H1 (cell line): ENCODE results near the gene ADTRP. TPM values are rescaled to one million over a fixed set of nuclear protein-coding genes. Genes with fewer than 3 reads are reported as not detected.

ENCODE experiments used
- BACH1 ChIP-seq: IDR thresholded peaks from 2 replicates; pipeline ENCODE4 v1.6.1; 2012; ENCODE audit warnings: low read length, improper control_type of control experiment
- CBX5 ChIP-seq: fragments of 300-800, 300-1000 bp; sonication (generic); IDR thresholded peaks from 2 replicates; pipeline ENCODE4 v1.7.1; 2016; ENCODE audit warnings: antibody characterized with exemption, low read length, low read depth
- CHD2 ChIP-seq: IDR thresholded peaks from 2 replicates; pipeline ENCODE4 v1.6.1; 2012; ENCODE audit warnings: low read length, improper control_type of control experiment
- FOSL1 ChIP-seq: IDR thresholded peaks from 2 replicates; pipeline ENCODE4 v1.6.1; 2011; ENCODE audit warnings: mild to moderate bottlenecking, low read depth, low read length, moderate library complexity; ENCODE audit not compliant: insufficient read depth
- GABPA ChIP-seq: IDR thresholded peaks from 2 replicates; pipeline ENCODE4 v1.6.1; 2011; ENCODE audit warnings: mild to moderate bottlenecking, low read length, moderate library complexity, borderline replicate concordance; ENCODE audit not compliant: insufficient read depth
- PHF8 ChIP-seq: fragments of 200-600 bp; sonication (generic); conservative IDR thresholded peaks from 2 replicates; pipeline ENCODE4 v1.7.1; 2012; ENCODE audit warnings: low read depth, mild to moderate bottlenecking, inconsistent platforms, low read length, moderate library complexity
- RNF2 ChIP-seq: fragments of 200-900, 300-1000 bp; sonication (generic); IDR thresholded peaks from 2 replicates; pipeline ENCODE4 v1.7.1; 2016; ENCODE audit warnings: borderline replicate concordance, low read depth, mild to moderate bottlenecking, antibody characterized with exemption, low read length; ENCODE audit not compliant: poor library complexity, severe bottlenecking; ENCODE audit errors: missing control alignments
- SP2 ChIP-seq: IDR thresholded peaks from 2 replicates; pipeline ENCODE4 v1.6.1; 2012; ENCODE audit warnings: mild to moderate bottlenecking, low read length, inconsistent platforms
- TAF7 ChIP-seq: optimal IDR thresholded peaks from 2 replicates; pipeline ENCODE3; 2011; ENCODE audit warnings: low read depth, mild to moderate bottlenecking, inconsistent platforms, low read length, moderate library complexity, borderline replicate concordance
- polyA plus RNA-seq, 7 experiments: library from polyadenylated mRNA; depleted of rRNA in 3 of 7; stranded (reverse) in 5 of 7; unstranded in 2 of 7; fragments of >200 nt in 5 of 7; fragments of 200-250 nt in 2 of 7; gene quantifications; 1 replicate in 5 of 7; 2 replicates in 1 of 7; 4 replicates in 1 of 7; pipeline versions ENCODE4 v1.2.1 to v1.2.3, GENCODE V29; 2011 to 2013; ENCODE audit warnings: missing spikeins in 2 of 7, mixed read lengths in 2 of 7
- total RNA-seq: library from RNA; stranded (reverse); fragmentation: NEBNext Ultra II Directional; extraction: Animal tissue kit (Norgen Biotek cat#: 25700); gene quantifications from 2 replicates; pipeline ENCODE4 v1.2.1, GENCODE V29; 2021

The ADTRP gene
- total and polyA plus RNA-seq, 2 of the 8 experiments (the other 6 are each of a cell fraction or from before 2014, with no cell fraction given): 0.08 to 0.45 TPM

DNA sequence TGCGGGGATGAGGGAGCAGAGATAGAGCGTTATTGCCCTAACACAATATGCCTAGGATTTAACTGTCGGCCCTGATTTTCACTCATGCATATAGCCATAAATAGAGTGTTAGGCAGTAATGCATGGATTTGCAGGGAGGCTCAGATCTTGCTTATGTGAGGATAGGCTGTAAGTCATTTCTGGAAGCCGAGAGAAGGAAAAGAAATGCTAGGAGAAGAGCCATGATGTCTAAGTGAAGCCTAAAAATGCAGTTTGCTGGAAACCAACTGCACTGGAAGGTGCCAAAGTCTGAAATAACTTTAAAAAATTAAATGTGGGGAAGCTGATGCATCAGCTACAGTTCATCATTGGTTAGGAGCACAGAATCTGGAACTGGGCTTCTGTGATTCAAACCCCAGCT, 54.3 kb downstream of the ADTRP start (continued):
- TF ChIP-seq RNF2 (no peak), TAF7 (no peak), FOSL1 (no peak), GABPA (no peak), CBX5 (no peak), SP2 (no peak), PHF8 (no peak), CHD2 (no peak), BACH1 (no peak)
